ENCODE results near the gene BLOC1S6. TPM values are rescaled to one million over a fixed set of nuclear protein-coding genes. Genes with fewer than 3 reads are reported as not detected.

Gene BLOC1S6
- total RNA-seq, 3 donors from 2014 or later = 21.3 to 39.6 (median 30.0) TPM

- no peaks in the 10 kb centered on the region for H3K9me3 ChIP-seq
- peaks cover 21% of the 10 kb centered on the region for H3K4me1 ChIP-seq (ENCODE audit: low read depth)
- no peak overlapping the region for H3K4me3 ChIP-seq
- TF ChIP-seq CTCF (IDR thresholded peaks at IDR 0.05) = no peak
- intact Hi-C loops (cut with DNase I, micrococcal nuclease) = no loop called here
- peaks cover 5% of the 10 kb centered on the region for H3K36me3 ChIP-seq (ENCODE audit: low read depth)
- no peak for ATAC-seq
- DNase-seq = no peak
Measured at GRCh38 chr15:45589256-45589655, 2.1 kb downstream of the BLOC1S6 start.

GRCh38 chr15:45594319-45594718, 7.1 kb downstream of the BLOC1S6 start:
- H3K4me3 ChIP-seq = no peak overlapping the region
- no peak for ATAC-seq
- no peaks in the 10 kb centered on the region for H3K36me3 ChIP-seq (ENCODE audit: low read depth)
- no peak for DNase-seq
- intact Hi-C loops (cut with DNase I, micrococcal nuclease) = no loop called here
- no peak for TF ChIP-seq CTCF (IDR thresholded peaks at IDR 0.05)
- H3K4me1 ChIP-seq (ENCODE audit: low read depth) = no peaks in the 10 kb centered on the region
- H3K9me3 ChIP-seq = no peaks in the 10 kb centered on the region

GRCh38 chr15:45594835-45595530, 7.8 kb downstream of the BLOC1S6 start:
- Histone ChIP-seq H3K36me3 (ENCODE audit: low read depth) (no peaks in the 10 kb centered on the region), H3K4me1 (ENCODE audit: low read depth) (no peaks in the 10 kb centered on the region), H3K4me3 (no peak overlapping the region), H3K9me3 (no peaks in the 10 kb centered on the region)
- ATAC-seq (no peak), DNase-seq (no peak)
- no peak for TF ChIP-seq CTCF (IDR thresholded peaks at IDR 0.05)
- intact Hi-C loops (cut with DNase I, micrococcal nuclease) = no loop called here

- H3K4me3 ChIP-seq = no peak overlapping the region
- ATAC-seq = no peak
- H3K9me3 ChIP-seq = no peaks in the 10 kb centered on the region
- intact Hi-C loops (cut with DNase I, micrococcal nuclease) = no loop called here
- TF ChIP-seq CTCF (IDR thresholded peaks at IDR 0.05) = no peak
- DNase-seq = no peak
- H3K36me3 ChIP-seq (ENCODE audit: low read depth) = no peaks in the 10 kb centered on the region
- H3K4me1 ChIP-seq (ENCODE audit: low read depth) = no peaks in the 10 kb centered on the region
Measured at GRCh38 chr15:45603881-45604280, 16.7 kb downstream of the BLOC1S6 start.

GRCh38 chr15:45604326-45604725, 17.1 kb downstream of the BLOC1S6 start:
- no peak for TF ChIP-seq CTCF (IDR thresholded peaks at IDR 0.05)
- H3K4me3 ChIP-seq = no peak overlapping the region
- intact Hi-C loops (cut with DNase I, micrococcal nuclease) = no loop called here
- ATAC-seq (no peak), DNase-seq (no peak)
- H3K36me3 ChIP-seq (ENCODE audit: low read depth) = no peaks in the 10 kb centered on the region
- H3K4me1 ChIP-seq (ENCODE audit: low read depth) = no peaks in the 10 kb centered on the region
- H3K9me3 ChIP-seq = no peaks in the 10 kb centered on the region

GRCh38 chr15:45606413-45606812, 19.2 kb downstream of the BLOC1S6 start:
- no peak for ATAC-seq
- H3K4me1 ChIP-seq (ENCODE audit: low read depth) = no peaks in the 10 kb centered on the region
- intact Hi-C loops (cut with DNase I, micrococcal nuclease) = no loop called here
- H3K9me3 ChIP-seq = no peaks in the 10 kb centered on the region
- no peak for DNase-seq
- no peaks in the 10 kb centered on the region for H3K36me3 ChIP-seq (ENCODE audit: low read depth)
- no peak for TF ChIP-seq CTCF (IDR thresholded peaks at IDR 0.05)
- H3K4me3 ChIP-seq = no peak overlapping the region
